GM18870 (cell line): Measurements from ENCODE around the gene PPM1E.
"Not testable (repeated sequence)": the region's sequence is repeated elsewhere in the genome, so short reads cannot be mapped to it uniquely, and the experiment has no call there.

ENCODE experiments used
- ATAC-seq: cut with Tn5 transposase; IDR thresholded peaks from one replicate; pipeline ENCODE4 v1.9.1; 2021; ENCODE audit warnings: moderate library complexity; ENCODE audit not compliant: unreplicated experiment

Gene PPM1E

GRCh38 chr17:58837699-58838098 is 82.0 kb downstream of the PPM1E start:
- ATAC-seq = no peak

DNA sequence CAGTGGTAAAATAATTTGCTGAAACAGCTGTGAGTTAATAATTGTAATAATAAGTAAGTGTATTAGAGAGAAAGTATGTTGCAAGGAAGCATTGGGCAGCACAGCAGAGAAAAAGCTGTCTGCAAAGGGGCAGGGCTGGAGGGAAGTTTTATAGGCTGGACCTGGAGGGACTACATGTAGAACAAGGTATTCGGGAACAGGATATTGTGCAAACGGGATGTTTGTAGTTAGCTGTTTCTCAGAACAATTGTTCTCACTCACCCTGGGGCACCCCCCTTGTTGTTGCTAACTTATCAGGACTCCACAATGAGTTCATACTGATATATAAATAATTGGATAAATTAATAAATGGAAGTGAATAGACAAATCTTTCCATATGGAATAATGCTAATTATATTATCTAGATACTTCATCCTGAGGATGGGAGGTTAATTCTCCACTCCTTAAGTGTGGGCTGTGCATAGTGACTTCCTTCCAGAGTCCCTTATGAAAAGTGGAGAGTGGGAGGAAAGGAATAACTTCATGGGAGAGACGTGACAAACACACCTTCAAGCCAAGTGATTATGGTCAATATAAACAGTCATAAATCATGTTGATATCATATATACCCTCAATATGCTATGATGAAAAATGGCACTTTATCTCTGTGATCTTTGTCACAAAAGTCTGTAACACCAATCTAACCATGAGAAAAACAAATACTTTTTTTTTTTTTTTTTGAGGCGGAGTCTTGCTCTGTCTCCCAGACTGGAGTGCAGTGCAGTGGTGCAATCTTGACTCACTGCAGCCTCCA is 85.4 kb downstream of the PPM1E start:
- ATAC-seq = no peak

DNA sequence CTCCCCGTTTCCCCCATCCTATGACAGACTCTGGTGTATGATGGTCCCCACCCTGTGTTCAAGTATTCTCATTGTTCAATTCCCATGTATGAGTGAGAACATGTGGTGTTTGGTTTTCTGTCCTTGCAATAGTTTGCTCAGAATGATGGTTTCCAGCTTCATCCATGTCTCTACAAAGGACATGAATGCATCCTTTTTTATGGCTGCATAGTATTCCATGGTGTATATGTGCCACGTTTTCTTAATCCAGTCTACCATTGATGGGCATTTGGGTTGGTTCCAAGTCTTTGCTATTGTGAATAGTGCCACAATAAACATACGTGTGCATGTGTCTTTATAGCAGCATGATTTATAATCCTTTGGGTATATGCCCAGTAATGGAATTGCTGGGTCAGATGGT is 90.8 kb downstream of the PPM1E start:
- ATAC-seq = not testable (repeated sequence)

DNA sequence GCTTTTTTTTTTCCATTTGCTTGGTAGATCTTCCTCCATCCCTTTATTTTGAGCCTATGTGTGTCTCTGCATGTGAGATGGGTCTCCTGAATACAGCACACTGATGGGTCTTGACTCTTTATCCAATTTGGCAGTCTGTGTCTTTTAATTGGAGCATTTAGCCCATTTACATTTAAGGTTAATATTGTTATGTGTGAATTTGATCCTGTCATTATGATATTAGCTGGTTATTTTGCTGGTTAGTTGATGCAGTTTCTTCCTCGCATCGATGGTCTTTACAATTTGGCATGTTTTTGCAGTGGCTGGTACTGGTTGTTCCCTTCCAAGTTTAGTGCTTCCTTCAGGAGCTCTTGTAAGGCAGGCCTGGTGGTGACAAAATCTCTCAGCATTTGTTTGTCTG is 94.5 kb downstream of the PPM1E start:
- ATAC-seq = not testable (repeated sequence)

DNA sequence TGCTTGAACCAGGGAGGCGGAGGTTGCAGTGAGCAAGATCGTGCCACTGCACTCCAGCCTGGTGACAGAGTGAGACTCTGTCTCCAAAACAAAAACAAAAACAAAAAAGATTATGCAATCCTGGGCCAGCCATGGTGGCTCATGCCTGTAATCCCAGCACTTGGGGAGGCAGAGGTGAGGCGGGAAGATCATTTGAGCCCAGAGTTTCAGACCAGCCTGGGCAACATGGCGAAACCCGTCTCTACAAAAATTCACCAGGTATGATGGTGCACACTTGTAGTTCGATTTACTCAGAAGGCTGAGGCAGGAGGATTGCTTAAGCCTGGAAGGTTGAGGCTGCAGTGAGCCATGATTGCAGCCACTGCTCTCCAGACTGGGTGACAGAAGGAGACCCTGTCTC is 109.6 kb downstream of the PPM1E start:
- ATAC-seq = no peak

GRCh38 chr17:58870747-58871146 is 115.1 kb downstream of the PPM1E start:
- ATAC-seq = no peak

DNA sequence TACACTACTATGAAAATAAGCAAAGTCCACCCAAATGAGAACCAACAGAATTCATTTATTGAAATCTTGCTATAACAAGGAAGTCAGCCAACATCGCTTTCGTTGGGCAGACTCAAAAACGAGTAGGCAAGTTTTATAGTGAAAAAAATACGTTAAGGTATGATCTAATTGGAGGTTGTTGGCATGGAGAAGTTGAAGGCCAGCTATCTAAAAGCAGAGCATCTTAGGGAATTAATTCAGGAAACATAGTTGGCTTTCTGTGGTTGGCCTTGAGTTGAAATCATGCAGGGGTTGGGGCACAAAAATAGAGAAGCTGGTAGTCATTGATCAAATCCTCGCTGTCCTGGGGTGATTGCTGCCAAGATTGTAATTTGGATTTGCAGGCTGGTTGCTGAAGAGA is 118.3 kb downstream of the PPM1E start:
- ATAC-seq = no peak

- ATAC-seq = no peak
These were observed 119.6 kb downstream of the PPM1E start for GRCh38 chr17:58875261-58875660.

DNA sequence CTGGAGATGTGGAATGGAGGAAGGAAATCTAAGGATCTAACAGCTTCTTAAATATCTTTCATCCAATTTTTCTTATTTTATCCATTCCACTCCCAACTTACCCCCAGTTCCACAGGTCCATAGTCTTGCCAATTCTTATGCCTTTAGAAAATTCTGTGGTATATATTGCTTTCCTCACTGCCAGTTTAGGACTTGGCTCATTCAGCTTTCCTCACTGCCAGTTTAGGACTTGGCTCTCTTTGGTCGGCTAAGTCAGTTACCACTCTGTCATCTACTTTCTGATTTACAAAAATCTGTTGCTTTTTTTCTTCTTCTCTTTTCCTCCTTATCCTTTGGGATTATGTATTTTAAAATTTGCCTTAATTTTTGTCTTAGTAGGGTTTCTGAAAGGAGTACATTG is 128.5 kb downstream of the PPM1E start:
- ATAC-seq = no peak

GRCh38 chr17:58886514-58886913 is 130.9 kb downstream of the PPM1E start:
- ATAC-seq = no peak

DNA sequence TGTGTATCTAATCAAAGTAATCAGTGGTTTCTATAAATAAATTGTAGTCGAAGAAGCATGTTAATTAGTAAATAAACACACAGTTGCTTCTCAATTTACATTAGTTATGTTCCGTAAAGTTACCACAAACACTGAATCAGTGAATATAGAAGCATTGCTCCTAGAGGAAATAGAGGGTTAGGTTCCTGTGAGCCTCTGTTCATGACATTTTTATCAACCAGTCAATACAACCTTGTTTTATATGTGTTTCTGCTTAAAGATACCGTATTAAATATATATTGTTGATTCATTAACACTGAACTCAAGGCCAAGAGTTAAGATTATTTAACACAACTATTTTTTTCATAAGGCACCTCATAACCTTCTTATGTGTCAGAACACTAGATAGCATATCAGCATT is 134.3 kb downstream of the PPM1E start:
- no peak for ATAC-seq

GRCh38 chr17:58899191-58899590 is 143.5 kb downstream of the PPM1E start:
- no peak for ATAC-seq

DNA sequence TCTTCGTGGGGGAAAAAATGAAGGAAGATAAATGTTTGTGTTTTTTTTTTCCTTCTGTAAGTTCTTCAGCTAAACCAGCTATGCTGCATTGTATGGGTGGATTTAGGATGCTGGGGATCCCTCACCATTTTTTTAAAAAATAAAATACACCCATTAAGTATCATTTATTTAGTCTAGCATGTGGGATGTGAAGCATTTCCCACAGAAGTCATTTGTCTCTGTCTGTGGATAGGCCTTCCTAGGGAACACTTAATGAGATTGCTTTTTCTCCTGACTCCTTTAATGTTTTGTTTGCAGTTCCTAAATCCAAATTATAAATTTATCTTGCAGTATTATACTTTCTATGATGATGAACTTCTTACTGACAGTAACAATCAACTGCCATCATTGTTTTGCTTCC is 146.7 kb downstream of the PPM1E start:
- ATAC-seq = no peak

GRCh38 chr17:58911741-58912343 is 156.2 kb downstream of the PPM1E start:
- no peak for ATAC-seq

DNA sequence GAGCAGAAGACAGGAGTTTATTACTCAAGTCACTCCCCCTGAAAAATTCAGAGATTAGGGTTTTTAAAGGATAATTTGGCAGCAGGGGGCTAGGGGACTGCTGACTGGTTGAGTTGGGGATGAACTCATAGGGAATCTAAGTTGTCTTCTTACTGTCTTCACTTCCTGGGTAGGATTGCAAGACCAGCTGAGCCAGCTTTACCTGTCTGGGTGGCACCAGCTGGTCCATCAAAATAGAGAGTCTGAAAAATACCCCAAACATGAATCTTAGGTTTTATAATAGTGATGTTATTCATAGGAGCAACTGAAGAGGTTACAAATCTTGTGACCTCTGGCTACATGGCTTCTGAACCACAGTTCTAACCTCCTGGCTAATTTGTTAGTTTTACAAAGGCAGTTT is 157.9 kb downstream of the PPM1E start:
- ATAC-seq = no peak

GRCh38 chr17:58913971-58914769 is 158.5 kb downstream of the PPM1E start:
- no peak for ATAC-seq

DNA sequence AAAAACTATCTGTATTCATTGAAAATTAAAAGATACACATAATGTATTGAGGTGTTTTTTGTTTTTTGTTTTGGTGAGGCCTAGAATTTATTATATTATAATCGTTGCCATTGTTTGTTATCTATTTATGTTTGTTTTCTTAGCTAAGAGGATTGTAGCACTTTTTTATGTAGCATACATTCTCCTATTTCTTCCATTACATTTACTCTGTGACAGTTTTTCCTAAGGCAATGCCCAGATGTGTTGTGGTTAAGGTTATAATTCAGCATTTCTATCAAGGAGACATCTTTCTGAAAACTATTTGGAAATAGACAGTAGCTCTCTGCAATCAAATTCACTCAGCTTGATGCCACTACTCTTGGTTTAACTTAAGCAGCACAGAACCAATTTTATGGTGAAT is 161.6 kb downstream of the PPM1E start:
- ATAC-seq = no peak

DNA sequence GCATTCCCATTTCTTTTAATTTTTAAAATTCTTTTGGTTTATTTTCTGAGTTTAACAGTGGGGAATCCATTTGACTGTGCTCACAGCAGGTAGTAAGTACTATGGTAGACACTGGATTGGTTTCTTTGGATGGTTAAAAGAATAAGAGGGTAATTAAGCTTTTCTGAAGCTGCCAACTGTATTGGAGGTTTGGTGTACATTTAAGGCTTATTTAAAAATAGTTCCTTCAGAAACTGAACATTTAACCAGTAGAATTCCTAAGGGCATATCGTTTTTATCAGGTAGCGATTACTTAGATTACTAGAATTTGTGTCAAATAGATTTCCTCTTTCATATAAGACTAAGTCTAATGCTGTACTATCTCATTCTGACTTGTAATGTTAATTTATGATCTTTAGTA is 162.4 kb downstream of the PPM1E start:
- no peak for ATAC-seq

DNA sequence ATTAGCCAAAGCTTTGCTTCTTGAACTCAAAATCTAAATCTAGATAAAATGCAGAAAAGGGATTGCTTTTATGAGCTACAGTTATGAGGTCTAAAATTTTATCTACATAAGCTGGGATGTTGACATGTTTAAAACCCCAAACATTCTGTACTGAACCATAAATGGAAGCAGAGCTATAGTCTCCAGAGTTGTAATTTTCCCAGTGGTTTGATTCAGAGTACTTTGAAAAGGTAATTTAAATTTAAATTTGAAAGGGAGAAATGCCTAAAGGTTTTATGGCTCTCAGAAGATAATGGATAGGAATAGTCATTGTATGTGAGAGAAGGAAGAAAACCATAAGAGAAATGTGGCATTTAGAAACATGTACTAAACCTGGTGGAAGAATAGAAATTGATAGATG is 163.2 kb downstream of the PPM1E start:
- no peak for ATAC-seq

DNA sequence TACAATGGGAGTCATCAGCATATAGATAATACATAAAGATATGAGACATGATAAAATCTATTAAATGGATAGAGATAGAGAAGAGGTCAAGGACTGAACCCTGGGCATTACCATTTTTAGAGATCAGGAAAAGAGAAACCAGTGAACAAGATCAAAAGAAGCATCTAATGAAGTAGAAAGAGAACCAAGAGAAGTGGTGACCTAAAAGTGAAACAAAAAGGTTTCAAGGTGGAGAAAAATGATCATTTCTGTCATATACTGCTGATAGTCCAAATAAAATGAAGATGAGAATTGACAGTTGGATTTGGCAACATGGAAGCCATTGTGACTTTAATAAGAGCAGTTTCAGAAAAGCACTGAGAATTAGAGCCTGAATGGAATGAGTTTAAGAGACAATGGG is 165.1 kb downstream of the PPM1E start:
- ATAC-seq = no peak

- no peak for ATAC-seq
These were observed 177.3 kb downstream of the PPM1E start for GRCh38 chr17:58932956-58933355.

GRCh38 chr17:58936295-58936694 is 180.6 kb downstream of the PPM1E start:
- no peak for ATAC-seq
